K562 (cell line): ENCODE results near the gene HORMAD1.

ENCODE experiments used
- CEBPB ChIP-seq: fragments of 450-650 bp; IDR thresholded peaks from 2 replicates; pipeline ENCODE4 v1.6.1; 2016; ENCODE audit warnings: missing genetic modification characterization, missing compliant biosample characterization
- CTCF ChIP-seq, 3 experiments: IDR thresholded peaks in 2 of 3; conservative IDR thresholded peaks in 1 of 3; 2 replicates each; pipeline ENCODE4 v1.5.1; 2011 to 2012; ENCODE audit warnings: low read length in 3 of 3, mild to moderate bottlenecking in 3 of 3, control low read depth in 2 of 3, improper control_type of control experiment in 1 of 3, inconsistent platforms in 1 of 3, low read depth in 1 of 3, mixed read lengths in 1 of 3, moderate library complexity in 1 of 3; ENCODE audit not compliant: insufficient read depth in 2 of 3
- E2F6 ChIP-seq, 2 experiments: IDR thresholded peaks; 2 replicates each; pipeline ENCODE4 v1.6.1; 2011; ENCODE audit warnings: borderline replicate concordance in 1 of 2, control low read depth in 1 of 2, low read depth in 1 of 2, low read length in 1 of 2, mild to moderate bottlenecking in 1 of 2, mixed read lengths in 1 of 2, moderate library complexity in 1 of 2; ENCODE audit not compliant: insufficient read depth in 1 of 2, insufficient read length in 1 of 2, poor library complexity in 1 of 2, severe bottlenecking in 1 of 2; ENCODE audit errors: extremely low read depth in 1 of 2
- E4F1 ChIP-seq: fragments of 250-450 bp; sonication (Bioruptor Pico); IDR thresholded peaks from 2 replicates; pipeline ENCODE4 v1.5.0; 2021; ENCODE audit warnings: mild to moderate bottlenecking, borderline replicate concordance
- HCFC1 ChIP-seq: IDR thresholded peaks from 2 replicates; pipeline ENCODE4 v1.6.1; 2012; ENCODE audit warnings: low read depth, low read length, improper control_type of control experiment
- KLF10 ChIP-seq: fragments of 250-450 bp; sonication (Bioruptor Pico); IDR thresholded peaks from 2 replicates; pipeline ENCODE4 v1.6.1; 2021; ENCODE audit warnings: matching md5 sums
- SMC3 ChIP-seq: conservative IDR thresholded peaks from 2 replicates; pipeline ENCODE4 v1.6.1; 2011; ENCODE audit warnings: low read depth, low read length, improper control_type of control experiment; ENCODE audit not compliant: insufficient read depth
- YY1 ChIP-seq, 3 experiments: IDR thresholded peaks; 2 replicates each; pipeline ENCODE4 v1.6.1; 2011; ENCODE audit warnings: low read length in 2 of 3, mild to moderate bottlenecking in 2 of 3, moderate library complexity in 2 of 3, borderline replicate concordance in 1 of 3, control low read depth in 1 of 3, low read depth in 1 of 3; ENCODE audit not compliant: insufficient read depth in 3 of 3, insufficient replicate concordance in 2 of 3, control insufficient read depth in 1 of 3, insufficient read length in 1 of 3; ENCODE audit errors: extremely low read depth in 1 of 3
- ZNF518B ChIP-seq: fragments of 250-450 bp; sonication (Bioruptor Pico); IDR thresholded peaks from 2 replicates; pipeline ENCODE4 v1.5.0; 2021; ENCODE audit warnings: mild to moderate bottlenecking, moderate library complexity
- ZZZ3 ChIP-seq: fragments of 450-650 bp; IDR thresholded peaks from 2 replicates; pipeline ENCODE4 v1.6.1; 2016; ENCODE audit warnings: antibody characterized with exemption, mild to moderate bottlenecking, moderate library complexity
- TF ChIP-seq, protein P1 (sequence below): fragments of 450-650 bp; formaldehyde crosslinking; IDR thresholded peaks from 2 replicates; pipeline ENCODE4 v1.4.0; 2022; ENCODE audit warnings: missing genetic modification characterization

GRCh38 chr1:150686275-150686674 lies 34.4 kb downstream of the HORMAD1 start:
- TF ChIP-seq KLF10 (no peak), HCFC1 (no peak), CEBPB (tag) (no peak), ZNF518B (CRISPR knock-in tag) (no peak), YY1 (IDR thresholded peaks at IDR 0.05; ENCODE audit: borderline replicate concordance in 1 of 3, control insufficient read depth in 1 of 3, extremely low read depth in 1 of 3, insufficient read depth in 3 of 3, insufficient read length in 1 of 3, insufficient replicate concordance in 2 of 3, low read depth in 1 of 3, low read length in 2 of 3) (no peak), CTCF (IDR thresholded peaks at IDR 0.05 in 2 of 3, conservative IDR thresholded peaks at IDR 0.05 in 1 of 3; ENCODE audit: insufficient read depth in 2 of 3, low read depth in 1 of 3, low read length in 3 of 3) (no peak), ZZZ3 (no peak), SMC3 (no peak), E4F1 (CRISPR knock-in tag) (no peak), E2F6 (IDR thresholded peaks at IDR 0.05; ENCODE audit: borderline replicate concordance in 1 of 2, extremely low read depth in 1 of 2, insufficient read depth in 1 of 2, insufficient read length in 1 of 2, low read depth in 1 of 2, low read length in 1 of 2, poor library complexity in 1 of 2, severe bottlenecking in 1 of 2) (no peak)
- TF ChIP-seq, protein P1, sequence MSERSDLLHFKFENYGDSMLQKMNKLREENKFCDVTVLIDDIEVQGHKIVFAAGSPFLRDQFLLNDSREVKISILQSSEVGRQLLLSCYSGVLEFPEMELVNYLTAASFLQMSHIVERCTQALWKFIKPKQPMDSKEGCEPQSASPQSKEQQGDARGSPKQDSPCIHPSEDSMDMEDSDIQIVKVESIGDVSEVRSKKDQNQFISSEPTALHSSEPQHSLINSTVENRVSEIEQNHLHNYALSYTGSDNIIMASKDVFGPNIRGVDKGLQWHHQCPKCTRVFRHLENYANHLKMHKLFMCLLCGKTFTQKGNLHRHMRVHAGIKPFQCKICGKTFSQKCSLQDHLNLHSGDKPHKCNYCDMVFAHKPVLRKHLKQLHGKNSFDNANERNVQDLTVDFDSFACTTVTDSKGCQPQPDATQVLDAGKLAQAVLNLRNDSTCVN (CRISPR knock-in tag): no peak
